ENCODE results near the gene IL2RA.

IL2RA gene

GRCh38 chr10:6091630-6092029 is 29.5 kb upstream of the IL2RA start:
- DNase-seq (ENCODE audit: low read depth) = no peak
- no peak for TF ChIP-seq CTCF (IDR thresholded peaks at IDR 0.05; ENCODE audit: control insufficient read depth, extremely low read depth, insufficient read depth)
- H3K4me3 ChIP-seq (ENCODE audit: low read depth, low read length) = no peak overlapping the region

- no peak for TF ChIP-seq CTCF (IDR thresholded peaks at IDR 0.05; ENCODE audit: control insufficient read depth, extremely low read depth, insufficient read depth)
- DNase-seq (ENCODE audit: low read depth) = no peak
- peak overlapping the region; percentile 76 for H3K4me3 ChIP-seq (ENCODE audit: low read depth, low read length)
Observed at GRCh38 chr10:6089334-6090219, 27.4 kb upstream of the IL2RA start.

GRCh38 chr10:6088721-6089333 is 26.7 kb upstream of the IL2RA start, which contains the start of gene RBM17:
Gene RBM17 (plus strand): TSS chr10:6089034. CDS start chr10:6097066, 8,032 bp downstream.
- peak within 1 kb of the TSS; percentile 76 for H3K4me3 ChIP-seq (ENCODE audit: low read depth, low read length)
- peak; percentile 100 for TF ChIP-seq CTCF (IDR thresholded peaks at IDR 0.05; ENCODE audit: control insufficient read depth, extremely low read depth, insufficient read depth)
- DNase-seq (ENCODE audit: low read depth) = peak; percentile 93

- DNase-seq (ENCODE audit: low read depth) = peak; percentile 71
- TF ChIP-seq CTCF (IDR thresholded peaks at IDR 0.05; ENCODE audit: control insufficient read depth, extremely low read depth, insufficient read depth) = peak; percentile 85
- no peak overlapping the region for H3K4me3 ChIP-seq (ENCODE audit: low read depth, low read length)
Observed at GRCh38 chr10:6086375-6087233, 24.4 kb upstream of the IL2RA start.

GRCh38 chr10:6083523-6084475 is 21.6 kb upstream of the IL2RA start:
- no peak for DNase-seq (ENCODE audit: low read depth)
- no peak for TF ChIP-seq CTCF (IDR thresholded peaks at IDR 0.05; ENCODE audit: control insufficient read depth, extremely low read depth, insufficient read depth)
- no peak overlapping the region for H3K4me3 ChIP-seq (ENCODE audit: low read depth, low read length)

Measured in LNCaP clone FGC (cell line).